Measurements from ENCODE around the gene KLHL35. TPM values are rescaled to one million over a fixed set of nuclear protein-coding genes. Genes with fewer than 3 reads are reported as not detected.
A peak's percentile ranks its signal among the peaks of the same experiment; 100 is the strongest.

Gene KLHL35
- total RNA-seq, 1 donor from 2014 or later, result 12.5 TPM

- Mint-ChIP-seq H3K36me3 (ENCODE audit: low read depth) (peaks cover 4% of the 10 kb centered on the region), H3K9me3 (ENCODE audit: low read depth) (peaks cover 3% of the 10 kb centered on the region), H3K27me3 (ENCODE audit: low read depth) (peaks cover 3% of the 10 kb centered on the region), H3K4me1 (ENCODE audit: low read depth) (peaks cover 20% of the 10 kb centered on the region), H3K4me3 (ENCODE audit: unreplicated experiment) (no peak overlapping the region), H3K27ac (ENCODE audit: unreplicated experiment) (no peak overlapping the region)
- no peak for TF ChIP-seq CTCF (IDR thresholded peaks at IDR 0.05)
- no peak for DNase-seq (ENCODE audit: low spot score)
Measured at GRCh38 chr11:75433443-75433842, 440 bp upstream of the KLHL35 start.

- no peak overlapping the region for H3K4me3 Mint-ChIP-seq (ENCODE audit: unreplicated experiment)
- H3K27ac Mint-ChIP-seq (ENCODE audit: unreplicated experiment), result no peak overlapping the region
- H3K27me3 Mint-ChIP-seq (ENCODE audit: low read depth), result peaks cover 3% of the 10 kb centered on the region
- peaks cover 4% of the 10 kb centered on the region for H3K36me3 Mint-ChIP-seq (ENCODE audit: low read depth)
- peaks cover 21% of the 10 kb centered on the region for H3K4me1 Mint-ChIP-seq (ENCODE audit: low read depth)
- peaks cover 3% of the 10 kb centered on the region for H3K9me3 Mint-ChIP-seq (ENCODE audit: low read depth)
- peak; percentile 52 for DNase-seq (ENCODE audit: low spot score)
- TF ChIP-seq CTCF (IDR thresholded peaks at IDR 0.05), result no peak
Measured at GRCh38 chr11:75431533-75432525, 1.2 kb downstream of the KLHL35 start.

- Mint-ChIP-seq H3K36me3 (ENCODE audit: low read depth) (peaks cover 4% of the 10 kb centered on the region), H3K27me3 (ENCODE audit: low read depth) (peaks cover 3% of the 10 kb centered on the region), H3K9me3 (ENCODE audit: low read depth) (peaks cover 3% of the 10 kb centered on the region), H3K4me1 (ENCODE audit: low read depth) (peaks cover 21% of the 10 kb centered on the region), H3K27ac (ENCODE audit: unreplicated experiment) (peak overlapping the region; percentile 59), H3K4me3 (ENCODE audit: unreplicated experiment) (peak overlapping the region; percentile 72)
- DNase-seq (ENCODE audit: low spot score), result peak; percentile 53
- no peak for TF ChIP-seq CTCF (IDR thresholded peaks at IDR 0.05)
Measured at GRCh38 chr11:75430714-75431532, 2.1 kb downstream of the KLHL35 start.

GRCh38 chr11:75429902-75430713 is 2.9 kb downstream of the KLHL35 start:
- Mint-ChIP-seq H3K4me3 (ENCODE audit: unreplicated experiment) (peak overlapping the region; percentile 72), H3K9me3 (ENCODE audit: low read depth) (peaks cover 3% of the 10 kb centered on the region), H3K27me3 (ENCODE audit: low read depth) (peaks cover 3% of the 10 kb centered on the region), H3K27ac (ENCODE audit: unreplicated experiment) (peak overlapping the region; percentile 59), H3K4me1 (ENCODE audit: low read depth) (peaks cover 21% of the 10 kb centered on the region), H3K36me3 (ENCODE audit: low read depth) (peaks cover 4% of the 10 kb centered on the region)
- peak; percentile 45 for TF ChIP-seq CTCF (IDR thresholded peaks at IDR 0.05)
- no peak for DNase-seq (ENCODE audit: low spot score)
